ENCODE measurements around the gene SUCO. TPM values are rescaled to one million over a fixed set of nuclear protein-coding genes. Genes with fewer than 3 reads are reported as not detected.
"Not testable (repeated sequence)": the region's sequence is repeated elsewhere in the genome, so short reads cannot be mapped to it uniquely, and the experiment has no call there.

Gene SUCO
- total RNA-seq, 1 experiment from 2014 or later, result 37.7 TPM

- no peak overlapping the region for H2BK120ac ChIP-seq (ENCODE audit: low read depth, low read length, poor library complexity, severe bottlenecking)
- no peaks in the 10 kb centered on the region for H3K4me1 ChIP-seq (ENCODE audit: insufficient read depth, low read length)
- H3K23ac ChIP-seq (ENCODE audit: insufficient read length, low read depth, low read length), result no peak overlapping the region
- no peak overlapping the region for H3T11ph ChIP-seq (ENCODE audit: low read length)
- Mint-ChIP-seq H3K36me3 (ENCODE audit: insufficient read depth in 1 of 3, low read depth in 3 of 3) (no peaks in the 10 kb centered on the region), H3K4me3 (no peak overlapping the region), H3K27me3 (ENCODE audit: low read depth) (no peaks in the 10 kb centered on the region), H3K4me1 (peaks cover 16 to 20% of the 10 kb centered on the region in 2 experiments), H3K27ac (no peak overlapping the region), H3K9me3 (no peaks in the 10 kb centered on the region)
- no peak overlapping the region for H3K4me2 ChIP-seq (ENCODE audit: insufficient read depth, insufficient read length, low read length)
- H2AK5ac ChIP-seq (ENCODE audit: insufficient read length, low read length), result no peak overlapping the region
- H3K27me3 ChIP-seq (ENCODE audit: insufficient read depth, low read length), result no peaks in the 10 kb centered on the region
- H3K79me1 ChIP-seq (ENCODE audit: insufficient read depth, low read depth, low read length, poor library complexity, severe bottlenecking), result no peaks in the 10 kb centered on the region
- no peaks in the 10 kb centered on the region for H3K23me2 ChIP-seq (ENCODE audit: insufficient read length, low read depth, low read length, poor library complexity, severe bottlenecking)
- no peaks in the 10 kb centered on the region for H4K20me1 ChIP-seq (ENCODE audit: control insufficient read depth, insufficient read depth, insufficient read length)
- H3K18ac ChIP-seq (ENCODE audit: insufficient read length, low read depth, low read length), result no peak overlapping the region
- WGBS (ENCODE audit: extremely low coverage, insufficient read length, low lambda C conversion rate), result no CpG with 5 or more reads among the region's 2 CpGs
- no peaks in the 10 kb centered on the region for H3K9me3 ChIP-seq (ENCODE audit: control insufficient read depth, low read depth, low read length)
- H3K79me2 ChIP-seq (ENCODE audit: insufficient read depth, low read length), result no peaks in the 10 kb centered on the region
- no peak overlapping the region for H3K14ac ChIP-seq (ENCODE audit: insufficient read depth, low read length)
- no peak overlapping the region for H4K8ac ChIP-seq (replicated peaks; ENCODE audit: insufficient read length, low read depth, low read length)
- no peak overlapping the region for H3K4ac ChIP-seq (ENCODE audit: low read depth, low read length)
- H2AFZ ChIP-seq (ENCODE audit: low read length), result no peak overlapping the region
- no peak overlapping the region for H3K9ac ChIP-seq (ENCODE audit: extremely low read depth, insufficient read length, low read length)
- TF ChIP-seq CTCF (conservative IDR thresholded peaks at IDR 0.05), result no peak
- no peak overlapping the region for H3K56ac ChIP-seq (ENCODE audit: insufficient read length, low read depth, low read length)
- H2BK12ac ChIP-seq (ENCODE audit: insufficient read length, low read depth, low read length), result no peak overlapping the region
- H2BK5ac ChIP-seq (ENCODE audit: insufficient read length, low read length), result no peak overlapping the region
- no peak overlapping the region for H3K27ac ChIP-seq (ENCODE audit: insufficient read length, low read depth, low read length)
- H2BK15ac ChIP-seq (ENCODE audit: low read depth, low read length), result no peak overlapping the region
- no peak for DNase-seq
- no peak overlapping the region for H4K91ac ChIP-seq (ENCODE audit: insufficient read length, low read depth, low read length)
- no peak overlapping the region for H4K5ac ChIP-seq (ENCODE audit: insufficient read length, low read depth, low read length)
- H2BK20ac ChIP-seq (ENCODE audit: low read depth, low read length, poor library complexity, severe bottlenecking), result no peak overlapping the region
Observed at GRCh38 chr1:172494166-172494565, 38.8 kb upstream of the SUCO start.

DNA sequence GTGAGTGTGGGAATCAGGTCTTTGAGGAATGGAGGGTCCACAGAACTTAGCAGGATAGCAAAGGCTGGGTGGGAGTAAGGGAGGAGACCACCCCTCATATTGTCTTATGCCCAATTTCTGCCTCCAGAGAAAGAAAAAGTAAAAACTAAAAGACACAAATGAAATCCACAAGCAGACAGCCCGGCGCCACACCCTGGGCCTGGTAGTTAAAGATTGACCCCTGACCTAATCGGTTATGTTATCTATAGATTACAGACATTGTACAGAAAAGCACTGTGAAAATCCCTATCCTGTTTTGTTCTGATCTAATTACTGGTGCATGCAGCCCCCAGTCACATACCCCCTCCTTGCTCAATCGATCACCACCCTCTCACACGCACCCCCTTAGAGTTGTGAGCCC lies 36.8 kb upstream of the SUCO start:
- H3K27me3 Mint-ChIP-seq (ENCODE audit: low read depth); H4K5ac ChIP-seq (ENCODE audit: insufficient read length, low read depth, low read length); H3K56ac ChIP-seq (ENCODE audit: insufficient read length, low read depth, low read length); H3K79me1 ChIP-seq (ENCODE audit: insufficient read depth, low read depth, low read length, poor library complexity, severe bottlenecking); H3K23ac ChIP-seq (ENCODE audit: insufficient read length, low read depth, low read length); H4K8ac ChIP-seq (replicated peaks; ENCODE audit: insufficient read length, low read depth, low read length); H3K4me3 Mint-ChIP-seq; H3K4me1 ChIP-seq (ENCODE audit: insufficient read depth, low read length); H3K27ac ChIP-seq (ENCODE audit: insufficient read length, low read depth, low read length); H3K79me2 ChIP-seq (ENCODE audit: insufficient read depth, low read length); H4K20me1 ChIP-seq (ENCODE audit: control insufficient read depth, insufficient read depth, insufficient read length); DNase-seq; H2BK120ac ChIP-seq (ENCODE audit: low read depth, low read length, poor library complexity, severe bottlenecking); H3T11ph ChIP-seq (ENCODE audit: low read length); H3K23me2 ChIP-seq (ENCODE audit: insufficient read length, low read depth, low read length, poor library complexity, severe bottlenecking); H3K36me3 Mint-ChIP-seq (ENCODE audit: insufficient read depth in 1 of 3, low read depth in 3 of 3); H2BK12ac ChIP-seq (ENCODE audit: insufficient read length, low read depth, low read length); H3K9ac ChIP-seq (ENCODE audit: extremely low read depth, insufficient read length, low read length); H3K14ac ChIP-seq (ENCODE audit: insufficient read depth, low read length); H2BK15ac ChIP-seq (ENCODE audit: low read depth, low read length); H3K4ac ChIP-seq (ENCODE audit: low read depth, low read length); H3K27ac Mint-ChIP-seq; H4K91ac ChIP-seq (ENCODE audit: insufficient read length, low read depth, low read length); H2BK20ac ChIP-seq (ENCODE audit: low read depth, low read length, poor library complexity, severe bottlenecking); H3K27me3 ChIP-seq (ENCODE audit: insufficient read depth, low read length); H3K9me3 ChIP-seq (ENCODE audit: control insufficient read depth, low read depth, low read length); H3K9me3 Mint-ChIP-seq; H2BK5ac ChIP-seq (ENCODE audit: insufficient read length, low read length); H3K18ac ChIP-seq (ENCODE audit: insufficient read length, low read depth, low read length); H2AK5ac ChIP-seq (ENCODE audit: insufficient read length, low read length); H3K4me2 ChIP-seq (ENCODE audit: insufficient read depth, insufficient read length, low read length); H2AFZ ChIP-seq (ENCODE audit: low read length): not testable (repeated sequence)
- WGBS (ENCODE audit: extremely low coverage, insufficient read length, low lambda C conversion rate), result no CpG with 5 or more reads among the region's 5 CpGs
- H3K4me1 Mint-ChIP-seq, result peaks cover 16 to 20% of the 10 kb centered on the region in 2 experiments

Measured in H9 (cell line).